GM19351 (cell line): ENCODE results near the gene GLS.
"Not testable (repeated sequence)": the region's sequence is repeated elsewhere in the genome, so short reads cannot be mapped to it uniquely, and the experiment has no call there.

Experiments
- ATAC-seq: cut with Tn5 transposase; IDR thresholded peaks from one replicate; pipeline ENCODE4 v1.9.1; 2021; ENCODE audit warnings: mild to moderate bottlenecking, moderate library complexity; ENCODE audit not compliant: unreplicated experiment

The GLS gene

GRCh38 chr2:190855245-190855644 lies 25.4 kb upstream of the GLS start:
- no peak for ATAC-seq

DNA sequence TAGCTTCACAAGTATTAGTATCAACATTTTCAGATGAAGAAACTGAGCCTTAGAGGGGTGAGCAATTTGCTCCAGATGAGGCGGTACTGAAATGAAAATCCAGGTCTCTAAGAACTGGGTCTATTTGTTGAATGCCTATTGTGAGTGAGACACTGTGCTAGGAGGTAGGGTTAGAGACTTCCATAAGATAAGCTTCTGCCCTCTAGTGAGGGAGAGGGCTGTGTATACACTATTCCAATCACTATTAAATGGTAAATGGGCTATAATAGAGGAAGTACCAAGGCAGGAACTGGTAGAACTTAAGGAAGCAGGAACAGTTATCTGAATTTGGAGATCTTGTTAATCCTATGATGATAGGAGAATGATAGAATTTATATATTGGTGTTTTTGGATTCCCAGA lies 23.6 kb upstream of the GLS start:
- no peak for ATAC-seq

DNA sequence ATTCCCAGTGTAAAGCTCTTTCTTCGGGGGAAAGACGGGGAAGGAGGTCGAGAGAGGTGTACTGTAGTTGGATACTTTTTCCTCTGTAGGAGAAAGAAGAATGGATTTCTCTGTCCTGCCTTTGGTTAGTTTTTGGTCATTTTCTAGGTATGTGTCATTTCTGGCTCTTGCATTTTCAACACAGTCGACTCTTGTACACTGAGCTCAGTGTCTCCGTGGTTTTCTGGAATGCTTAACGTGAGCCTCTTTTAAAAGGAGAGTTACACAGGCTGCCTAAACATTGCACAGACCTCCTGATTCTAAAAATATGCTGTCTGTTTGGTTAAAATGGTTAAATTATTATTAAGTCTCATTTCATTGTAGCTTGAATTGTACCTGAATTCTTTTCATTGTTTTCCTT lies 21.8 kb upstream of the GLS start:
- no peak for ATAC-seq

GRCh38 chr2:190859347-190860297 lies 21.0 kb upstream of the GLS start:
- no peak for ATAC-seq

GRCh38 chr2:190860985-190861680 lies 19.5 kb upstream of the GLS start:
- no peak for ATAC-seq

DNA sequence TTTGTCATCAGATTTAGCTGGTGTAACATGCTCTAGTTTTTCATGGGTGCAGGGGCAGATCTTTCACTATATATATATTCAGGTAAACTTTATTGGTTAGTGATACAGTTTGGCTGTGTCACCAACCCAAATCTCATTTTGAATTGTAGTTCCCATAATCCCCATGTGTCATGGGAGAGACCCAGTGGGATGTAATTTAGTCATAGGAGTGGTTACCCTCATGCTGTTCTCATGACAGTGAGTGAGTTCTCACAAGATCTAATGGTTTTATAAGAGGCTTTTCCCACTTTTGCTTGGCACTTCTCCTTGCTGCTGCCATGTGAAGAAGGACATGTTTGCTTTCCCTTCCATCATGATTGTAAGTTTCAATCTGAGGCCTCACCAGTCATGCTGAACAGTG lies 18.5 kb upstream of the GLS start:
- ATAC-seq: not testable (repeated sequence)

- no peak for ATAC-seq
These were observed 18.0 kb upstream of the GLS start for GRCh38 chr2:190862571-190862991.

GRCh38 chr2:190863946-190864345 lies 16.7 kb upstream of the GLS start:
- no peak for ATAC-seq

DNA sequence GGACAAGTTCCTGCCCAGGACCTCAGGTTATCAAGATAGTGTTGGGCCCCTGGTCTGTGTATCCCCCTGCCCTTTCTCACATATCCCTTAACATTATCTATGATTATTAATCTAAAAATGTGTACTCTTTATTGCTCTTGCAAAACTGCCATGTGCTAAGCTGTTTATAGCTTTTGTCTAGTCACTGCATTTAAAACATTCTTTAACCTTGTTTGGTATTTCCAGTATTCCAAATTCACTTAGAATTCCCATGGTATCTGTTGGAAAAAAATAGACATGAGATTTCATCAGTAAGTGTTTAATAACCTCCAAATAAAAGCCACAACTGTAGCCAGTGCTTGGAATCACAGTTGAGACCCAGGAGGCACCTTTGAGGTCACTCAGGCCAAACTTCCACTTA lies 16.2 kb upstream of the GLS start:
- no peak for ATAC-seq

- ATAC-seq: no peak
These were observed 13.4 kb upstream of the GLS start for GRCh38 chr2:190867212-190867611.

DNA sequence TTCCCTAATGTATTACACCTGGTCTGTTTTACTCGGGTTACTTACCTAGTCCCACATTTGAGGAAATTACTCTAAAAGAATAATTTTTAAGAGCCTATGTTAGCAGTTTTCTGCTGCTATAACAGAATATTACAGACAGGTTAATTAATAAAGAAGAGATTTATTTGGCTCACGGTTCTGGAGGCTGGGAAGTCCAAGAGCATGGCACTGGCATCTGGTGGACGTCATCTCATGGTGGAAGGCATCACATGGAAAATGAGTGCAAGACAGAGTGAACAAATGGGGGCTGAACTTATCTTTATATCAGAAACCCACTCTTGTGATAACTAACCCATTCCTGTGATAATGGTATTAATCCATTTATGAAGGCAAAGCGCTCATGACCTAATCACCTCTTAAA lies 12.8 kb upstream of the GLS start:
- no peak for ATAC-seq

GRCh38 chr2:190869721-190870120 lies 10.9 kb upstream of the GLS start:
- ATAC-seq: no peak

DNA sequence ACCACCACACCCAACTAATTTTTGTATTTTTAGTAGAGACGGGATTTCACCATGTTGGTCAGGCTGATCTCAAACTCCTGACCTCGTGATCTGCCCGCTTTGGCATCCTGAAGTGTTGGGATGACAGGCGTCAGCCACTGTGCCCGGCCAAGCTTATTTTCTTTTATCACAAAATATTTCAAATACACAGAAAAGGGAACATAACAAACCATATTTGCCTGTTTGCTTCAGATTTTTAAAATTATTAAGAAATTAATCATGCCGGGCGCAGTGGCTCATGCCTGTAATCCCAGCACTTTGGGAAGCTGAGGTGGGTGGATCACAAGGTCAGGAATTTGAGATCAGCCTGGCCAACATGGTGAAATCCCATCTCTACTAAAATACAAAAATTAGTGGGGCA lies 7.2 kb upstream of the GLS start:
- not testable (repeated sequence) for ATAC-seq

- ATAC-seq: no peak
These were observed 4.7 kb upstream of the GLS start for GRCh38 chr2:190875891-190876290.

DNA sequence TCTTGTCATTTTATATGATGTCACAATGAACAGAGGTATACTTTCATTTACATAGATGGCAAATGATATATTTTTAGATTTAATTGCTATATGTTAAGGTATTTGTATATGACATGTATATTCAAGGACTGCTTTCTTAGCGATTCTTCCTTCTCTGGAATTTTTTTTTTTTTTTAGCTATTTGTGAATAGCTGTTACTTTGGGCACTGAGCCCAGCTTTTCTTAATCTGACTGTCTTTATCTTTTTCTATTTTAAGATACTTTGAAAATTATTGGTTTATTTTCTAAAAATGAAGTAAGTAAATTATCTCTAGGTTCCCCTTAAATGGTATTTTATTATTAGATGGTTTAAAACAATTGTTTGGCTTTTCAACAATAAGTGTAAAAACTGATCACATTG lies 4.0 kb upstream of the GLS start:
- ATAC-seq: no peak

DNA sequence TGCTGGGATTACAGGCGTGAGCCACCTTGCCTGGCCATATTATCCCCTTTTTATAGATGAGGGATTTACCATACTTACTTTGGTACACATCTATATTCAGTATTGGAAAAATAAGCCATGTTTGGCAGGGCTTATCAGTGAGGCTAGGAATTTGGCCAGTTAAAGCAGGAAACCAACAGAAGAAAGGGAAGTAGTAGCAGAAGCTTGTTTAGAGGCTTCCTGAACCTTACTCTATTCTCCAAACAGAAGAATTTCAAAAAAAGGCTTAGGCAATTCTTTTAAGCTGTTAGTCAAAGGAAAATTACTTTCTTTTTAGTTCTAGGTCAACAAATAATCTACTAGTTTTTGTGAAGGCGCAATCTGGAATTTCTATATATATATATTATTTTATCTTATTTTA lies 3.2 kb upstream of the GLS start:
- ATAC-seq: no peak

- no peak for ATAC-seq
These were observed 895 bp upstream of the GLS start for GRCh38 chr2:190879474-190880377.

GRCh38 chr2:190881084-190881597 lies 520 bp downstream of the GLS start:
- no peak for ATAC-seq

DNA sequence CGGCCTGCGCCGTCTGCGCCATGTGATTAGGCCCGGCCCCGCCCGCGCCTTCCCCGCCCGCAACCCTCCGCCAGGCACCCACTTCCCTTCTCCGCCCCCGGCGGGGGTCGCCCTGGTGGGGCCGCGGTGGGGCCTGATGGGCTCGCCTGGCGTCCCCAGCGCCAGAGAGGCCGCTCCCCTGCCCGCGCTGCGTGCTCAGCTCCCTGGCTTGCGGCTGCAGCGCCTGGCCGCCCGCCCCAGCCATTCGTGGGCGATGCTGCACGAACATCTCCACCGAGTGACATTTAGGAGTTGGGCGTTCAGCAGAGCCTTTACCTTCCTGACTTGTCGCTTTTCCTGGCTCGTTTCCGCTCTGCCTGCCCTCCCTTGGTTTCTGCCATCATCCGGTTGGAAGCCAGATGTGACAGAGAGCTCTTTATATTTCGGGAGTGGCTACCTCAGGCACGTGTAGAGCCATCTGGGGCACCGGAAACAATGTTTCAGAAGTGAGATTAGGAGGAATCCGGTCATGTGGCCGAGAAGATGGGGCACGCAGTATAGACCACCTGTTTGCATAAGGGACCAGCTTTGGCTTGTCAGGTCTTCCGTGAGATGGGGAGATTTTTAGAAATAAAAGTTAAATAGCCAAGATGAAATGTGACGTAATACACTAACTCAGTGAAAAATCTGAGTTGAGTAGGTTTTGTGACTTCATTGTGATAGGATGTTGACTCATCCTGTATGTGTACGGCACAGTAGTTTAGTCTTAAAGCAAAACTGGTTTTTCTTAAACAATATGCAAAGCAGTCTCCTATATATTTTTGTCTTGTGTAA lies 1.2 kb downstream of the GLS start:
- peak; percentile 52 for ATAC-seq

DNA sequence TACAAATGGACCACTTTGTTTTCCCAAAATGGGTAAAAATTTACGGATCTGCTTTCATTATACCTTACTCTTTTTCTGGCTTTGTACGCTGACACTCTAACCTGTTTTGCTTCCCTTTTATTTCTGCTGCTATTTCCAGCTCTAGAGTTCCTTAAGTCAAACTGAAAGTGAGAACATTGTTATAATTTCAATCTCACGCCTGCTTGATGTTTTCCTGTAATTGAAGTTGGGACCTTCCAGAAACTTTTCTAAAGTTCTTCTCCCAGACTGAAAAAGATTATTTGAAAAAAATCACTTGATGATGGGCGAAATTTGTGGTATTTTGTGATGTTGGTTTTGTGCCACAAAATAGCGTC lies 1.8 kb downstream of the GLS start:
- ATAC-seq: no peak
